Karpas-422 (cell line): Measurements from ENCODE around the gene JAZF1. TPM values are rescaled to one million over a fixed set of nuclear protein-coding genes. Genes with fewer than 3 reads are reported as not detected.
"Not testable (repeated sequence)": the region's sequence is repeated elsewhere in the genome, so short reads cannot be mapped to it uniquely, and the experiment has no call there.

Experiments used
- DNase-seq: peaks from one replicate; pipeline ENCODE4 v3.0.0-alpha.2; 2015
- H2AFZ ChIP-seq: fragments of 200-600 bp; sonication (generic); 2 replicates; pipeline ENCODE4 v1.6.1; 2014; ENCODE audit warnings: antibody characterized with exemption, low read length, mixed read lengths
- H3K27ac ChIP-seq: fragments of 200-600 bp; sonication (generic); 2 replicates; pipeline ENCODE4 v1.5.1; 2014; ENCODE audit warnings: mild to moderate bottlenecking, low read length, moderate library complexity
- H3K27me3 ChIP-seq: fragments of 200-600 bp; sonication (generic); 2 replicates; pipeline ENCODE4 v1.6.1; 2014; ENCODE audit warnings: low read length, mixed read lengths
- H3K36me3 ChIP-seq: fragments of 200-600 bp; sonication (generic); 2 replicates; pipeline ENCODE4 v1.6.1; 2014; ENCODE audit warnings: low read length, mixed read lengths; ENCODE audit not compliant: insufficient read depth
- H3K4me1 ChIP-seq: fragments of 200-600 bp; sonication (generic); 2 replicates; pipeline ENCODE4 v1.6.1; 2014; ENCODE audit warnings: mild to moderate bottlenecking, low read length, mixed read lengths
- H3K4me2 ChIP-seq: fragments of 200-600 bp; sonication (generic); 2 replicates; pipeline ENCODE4 v1.6.1; 2014; ENCODE audit warnings: low read length, low read depth, mild to moderate bottlenecking; ENCODE audit not compliant: poor library complexity, severe bottlenecking
- H3K4me3 ChIP-seq: fragments of 200-600 bp; sonication (generic); 2 replicates; pipeline ENCODE4 v1.5.1; 2014; ENCODE audit warnings: mild to moderate bottlenecking, antibody characterized with exemption, low read length, mixed read lengths
- H3K79me2 ChIP-seq: fragments of 200-600 bp; sonication (generic); 2 replicates; pipeline ENCODE4 v1.6.1; 2014; ENCODE audit warnings: mild to moderate bottlenecking, low read length, mixed read lengths
- H3K9ac ChIP-seq: fragments of 200-600 bp; sonication (generic); 2 replicates; pipeline ENCODE4 v1.6.0; 2014; ENCODE audit warnings: low read length
- H3K9me2 ChIP-seq: fragments of 200-600 bp; sonication (generic), shearing (Covaris generic); replicated peaks from 2 replicates; pipeline ENCODE4 v1.6.0; 2014; ENCODE audit warnings: mild to moderate bottlenecking, low read length, moderate library complexity; ENCODE audit not compliant: insufficient read depth
- H3K9me3 ChIP-seq: fragments of 300-700, 200-600 bp; sonication (generic); 2 replicates; pipeline ENCODE4 v1.6.1; 2014; ENCODE audit warnings: low read length, mixed read lengths
- H4K20me1 ChIP-seq: fragments of 200-600 bp; sonication (generic); 2 replicates; pipeline ENCODE4 v1.6.1; 2014; ENCODE audit warnings: mild to moderate bottlenecking, antibody characterized with exemption, low read length, low read depth; ENCODE audit not compliant: insufficient read depth
- total RNA-seq: library from RNA; depleted of rRNA; stranded (reverse); fragments of >200 nt; shearing (Covaris generic); gene quantifications from 2 replicates; pipeline ENCODE4 v1.2.3, GENCODE V29; 2014; ENCODE audit warnings: low replicate concordance

JAZF1 gene
- total RNA-seq, 1 experiment from 2014 or later = 4.2 TPM

DNA sequence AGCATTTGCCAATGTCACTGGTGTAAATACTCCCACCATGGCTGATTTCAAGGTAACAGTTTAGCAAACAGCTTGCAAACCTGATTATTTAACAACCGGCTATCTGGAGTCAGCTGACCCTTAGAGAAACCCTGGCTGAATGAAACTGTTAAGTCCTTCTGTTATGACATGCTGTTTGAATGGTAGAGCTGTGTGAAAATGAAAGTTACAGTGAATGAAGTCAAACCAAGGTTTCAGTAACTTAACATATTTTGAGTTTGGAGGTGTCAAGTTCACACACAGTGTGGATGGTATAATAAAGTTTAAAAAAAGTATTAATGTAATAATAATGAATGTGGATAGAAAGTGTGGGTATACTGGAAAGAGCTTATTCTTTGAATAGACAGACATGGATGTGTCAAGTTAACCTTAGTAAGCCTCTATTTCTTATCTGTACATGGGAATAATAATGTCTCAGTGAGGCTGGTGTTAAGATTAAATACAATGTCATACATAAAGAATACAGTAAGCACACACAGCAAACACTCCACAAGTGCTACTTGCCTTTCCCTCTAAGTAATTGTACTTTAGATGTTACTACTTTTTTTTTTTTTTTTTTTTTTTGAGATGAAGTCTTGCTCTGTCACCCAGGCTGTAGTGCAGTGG is 290.3 kb downstream of the JAZF1 start:
- Histone ChIP-seq H3K27ac (no peak overlapping the region), H3K9me2 (no peaks in the 10 kb centered on the region), H3K9me3 (no peaks in the 10 kb centered on the region), H3K4me2 (no peak overlapping the region), H3K27me3 (no peaks in the 10 kb centered on the region), H3K79me2 (no peaks in the 10 kb centered on the region), H3K9ac (no peak overlapping the region), H3K4me1 (no peaks in the 10 kb centered on the region), H3K36me3 (no peaks in the 10 kb centered on the region), H2AFZ (no peak overlapping the region), H3K4me3 (no peak overlapping the region), H4K20me1 (no peaks in the 10 kb centered on the region)
- no peak for DNase-seq

GRCh38 chr7:27889800-27890199 is 290.8 kb downstream of the JAZF1 start:
- no peaks in the 10 kb centered on the region for H3K79me2 ChIP-seq

DNA sequence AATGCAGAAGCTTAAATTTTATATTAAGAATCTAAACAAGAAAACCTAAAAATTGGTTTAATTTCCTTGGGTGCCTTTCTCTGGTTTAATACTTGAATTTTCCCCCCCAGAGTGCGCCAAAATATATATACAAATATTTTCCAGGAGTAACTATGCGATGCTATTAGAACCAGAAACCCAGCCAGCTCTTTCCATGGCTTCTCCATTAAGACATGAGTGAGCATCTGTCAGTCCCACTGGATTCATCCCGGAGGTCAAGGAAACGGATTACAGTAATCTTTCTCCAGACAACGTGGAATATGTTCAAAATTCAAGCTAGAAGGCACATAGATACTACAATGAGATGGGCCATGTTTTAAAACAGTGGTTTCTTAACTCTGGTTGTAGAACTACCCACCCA is 291.9 kb downstream of the JAZF1 start:
- no peak overlapping the region for H3K4me2 ChIP-seq
- no peaks in the 10 kb centered on the region for H3K79me2 ChIP-seq
- H3K27ac ChIP-seq = no peak overlapping the region
- no peak overlapping the region for H3K9ac ChIP-seq
- H4K20me1 ChIP-seq = no peaks in the 10 kb centered on the region
- no peaks in the 10 kb centered on the region for H3K36me3 ChIP-seq
- no peaks in the 10 kb centered on the region for H3K27me3 ChIP-seq
- H3K4me1 ChIP-seq = no peaks in the 10 kb centered on the region
- H3K9me2 ChIP-seq = no peaks in the 10 kb centered on the region
- H3K4me3 ChIP-seq = no peak overlapping the region
- H2AFZ ChIP-seq = no peak overlapping the region
- no peaks in the 10 kb centered on the region for H3K9me3 ChIP-seq
- DNase-seq = no peak

More at GRCh38 chr7:27889800-27890199, 290.8 kb downstream of the JAZF1 start:
- DNase-seq = no peak
- Histone ChIP-seq H3K4me2 (no peak overlapping the region), H3K27me3 (no peaks in the 10 kb centered on the region), H3K4me1 (no peaks in the 10 kb centered on the region), H3K4me3 (no peak overlapping the region), H4K20me1 (no peaks in the 10 kb centered on the region), H3K9ac (no peak overlapping the region), H3K36me3 (no peaks in the 10 kb centered on the region), H3K9me3 (no peaks in the 10 kb centered on the region), H3K9me2 (no peaks in the 10 kb centered on the region), H3K27ac (no peak overlapping the region), H2AFZ (no peak overlapping the region)

DNA sequence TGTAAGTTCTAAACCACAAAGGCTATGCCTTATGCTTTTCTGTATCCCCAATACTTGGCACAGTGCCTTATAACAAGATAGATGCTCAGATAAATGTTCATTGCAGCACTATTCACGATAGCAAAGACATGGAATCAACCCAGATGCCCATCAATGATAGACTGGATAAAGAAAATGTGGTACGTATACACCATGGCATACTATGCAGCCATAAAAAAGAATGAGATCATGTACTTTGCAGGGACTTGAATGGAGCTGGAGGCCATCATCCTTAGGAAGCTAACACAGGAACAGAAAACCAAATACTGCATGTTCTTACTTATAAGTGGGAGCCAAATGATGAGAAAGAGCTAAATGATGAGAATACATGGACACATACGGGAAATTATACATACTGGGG is 293.9 kb downstream of the JAZF1 start:
- not testable (repeated sequence) for H4K20me1 ChIP-seq, H3K9me3 ChIP-seq, H3K9ac ChIP-seq, H3K27ac ChIP-seq, H3K4me2 ChIP-seq, H3K9me2 ChIP-seq, H3K36me3 ChIP-seq, H2AFZ ChIP-seq, H3K27me3 ChIP-seq, H3K79me2 ChIP-seq, H3K4me3 ChIP-seq, DNase-seq, H3K4me1 ChIP-seq

GRCh38 chr7:27885652-27886051 is 294.9 kb downstream of the JAZF1 start:
- no peaks in the 10 kb centered on the region for H3K4me1 ChIP-seq
- no peaks in the 10 kb centered on the region for H3K36me3 ChIP-seq
- no peak overlapping the region for H3K4me3 ChIP-seq
- H3K9me3 ChIP-seq = no peaks in the 10 kb centered on the region
- no peaks in the 10 kb centered on the region for H3K9me2 ChIP-seq
- H2AFZ ChIP-seq = no peak overlapping the region
- no peak overlapping the region for H3K4me2 ChIP-seq
- H3K79me2 ChIP-seq = no peaks in the 10 kb centered on the region
- no peak overlapping the region for H3K9ac ChIP-seq
- H3K27me3 ChIP-seq = no peaks in the 10 kb centered on the region
- H3K27ac ChIP-seq = no peak overlapping the region
- no peak for DNase-seq
- no peaks in the 10 kb centered on the region for H4K20me1 ChIP-seq

GRCh38 chr7:27883696-27884095 is 296.9 kb downstream of the JAZF1 start:
- H3K4me1 ChIP-seq = no peaks in the 10 kb centered on the region
- no peak for DNase-seq

DNA sequence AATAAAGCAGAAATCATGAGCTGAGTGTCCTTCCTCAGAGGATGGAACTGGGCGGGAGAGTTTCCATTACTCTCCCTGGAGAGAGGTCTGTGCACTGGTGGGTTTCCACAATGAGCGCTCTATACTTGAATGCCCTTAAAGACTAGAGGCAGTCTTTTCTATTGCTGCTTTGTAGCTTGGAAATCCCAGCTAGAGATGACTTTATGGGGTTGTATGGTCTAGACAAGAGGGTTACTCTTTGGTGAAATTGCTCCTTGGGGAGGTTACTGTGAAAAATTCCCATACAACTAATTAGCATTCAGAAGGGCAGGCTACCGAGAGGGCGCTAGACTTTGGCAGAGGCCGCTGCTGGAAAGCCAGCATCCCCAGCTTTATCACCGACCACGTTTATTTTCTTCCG is 303.8 kb downstream of the JAZF1 start:
- Histone ChIP-seq H3K4me3 (no peak overlapping the region), H3K4me1 (no peaks in the 10 kb centered on the region), H3K9me2 (no peaks in the 10 kb centered on the region), H3K79me2 (no peaks in the 10 kb centered on the region), H3K27me3 (no peaks in the 10 kb centered on the region), H2AFZ (no peak overlapping the region), H3K9me3 (no peaks in the 10 kb centered on the region), H4K20me1 (0 out of 2 replicates have a peak, but pooled peaks cover 6% of the 10 kb centered on the region), H3K27ac (no peak overlapping the region), H3K4me2 (no peak overlapping the region), H3K9ac (no peak overlapping the region), H3K36me3 (no peaks in the 10 kb centered on the region)
- no peak for DNase-seq

More at GRCh38 chr7:27883696-27884095, 296.9 kb downstream of the JAZF1 start:
- Histone ChIP-seq H3K9me2 (no peaks in the 10 kb centered on the region), H3K9me3 (no peaks in the 10 kb centered on the region), H2AFZ (no peak overlapping the region), H4K20me1 (0 out of 2 replicates have a peak, but pooled peaks cover 2% of the 10 kb centered on the region), H3K9ac (no peak overlapping the region), H3K27me3 (no peaks in the 10 kb centered on the region), H3K4me2 (no peak overlapping the region), H3K79me2 (no peaks in the 10 kb centered on the region), H3K27ac (no peak overlapping the region), H3K4me3 (no peak overlapping the region), H3K36me3 (no peaks in the 10 kb centered on the region)

- H3K4me3 ChIP-seq = no peak overlapping the region
- DNase-seq = no peak
- H3K36me3 ChIP-seq = no peaks in the 10 kb centered on the region
- H3K4me2 ChIP-seq = no peak overlapping the region
- H3K27ac ChIP-seq = no peak overlapping the region
- H3K9ac ChIP-seq = no peak overlapping the region
- H3K4me1 ChIP-seq = no peaks in the 10 kb centered on the region
- no peaks in the 10 kb centered on the region for H3K9me2 ChIP-seq
- 0 out of 2 replicates have a peak, but pooled peaks cover 6% of the 10 kb centered on the region for H4K20me1 ChIP-seq
- H3K79me2 ChIP-seq = no peaks in the 10 kb centered on the region
- no peaks in the 10 kb centered on the region for H3K9me3 ChIP-seq
- no peak overlapping the region for H2AFZ ChIP-seq
- no peaks in the 10 kb centered on the region for H3K27me3 ChIP-seq
These were observed 304.8 kb downstream of the JAZF1 start for GRCh38 chr7:27875832-27876231.
